ENCODE measurements around the gene OCIAD1.

Gene OCIAD1

GRCh38 chr4:48896845-48897244, 66.0 kb downstream of the OCIAD1 start:
- DNase-seq: no peak

GRCh38 chr4:48898733-48899431, 68.0 kb downstream of the OCIAD1 start:
- no peak for DNase-seq

GRCh38 chr4:48899432-48899749, 68.5 kb downstream of the OCIAD1 start:
- DNase-seq: no peak

GRCh38 chr4:48899950-48900349, 69.1 kb downstream of the OCIAD1 start:
- DNase-seq: no peak

- DNase-seq: no peak
Measured at GRCh38 chr4:48901196-48901595, 70.3 kb downstream of the OCIAD1 start.

- DNase-seq: no peak
Measured at GRCh38 chr4:48902266-48902665, 71.4 kb downstream of the OCIAD1 start.

- DNase-seq: no peak
Measured at GRCh38 chr4:48904101-48904500, 73.2 kb downstream of the OCIAD1 start.

- no peak for DNase-seq
Measured at GRCh38 chr4:48904541-48905142, 73.8 kb downstream of the OCIAD1 start.

GRCh38 chr4:48905363-48906015, 74.6 kb downstream of the OCIAD1 start:
- DNase-seq: no peak

GRCh38 chr4:48906206-48907173, 75.6 kb downstream of the OCIAD1 start, which contains the start of gene OCIAD2:
Gene OCIAD2, minus strand, starts transcription at chr4:48906774. Its CDS starts 2,225 bp downstream, at chr4:48904549.
- DNase-seq: peak; percentile 89

GRCh38 chr4:48907706-48908477, 77.0 kb downstream of the OCIAD1 start:
- DNase-seq: no peak

GRCh38 chr4:48908687-48909086, 77.8 kb downstream of the OCIAD1 start:
- no peak for DNase-seq

- DNase-seq: no peak
Measured at GRCh38 chr4:48909697-48910096, 78.8 kb downstream of the OCIAD1 start.

GRCh38 chr4:48910511-48910910, 79.6 kb downstream of the OCIAD1 start:
- no peak for DNase-seq
